ENCODE measurements around the gene UQCC2.

Gene UQCC2

DNA sequence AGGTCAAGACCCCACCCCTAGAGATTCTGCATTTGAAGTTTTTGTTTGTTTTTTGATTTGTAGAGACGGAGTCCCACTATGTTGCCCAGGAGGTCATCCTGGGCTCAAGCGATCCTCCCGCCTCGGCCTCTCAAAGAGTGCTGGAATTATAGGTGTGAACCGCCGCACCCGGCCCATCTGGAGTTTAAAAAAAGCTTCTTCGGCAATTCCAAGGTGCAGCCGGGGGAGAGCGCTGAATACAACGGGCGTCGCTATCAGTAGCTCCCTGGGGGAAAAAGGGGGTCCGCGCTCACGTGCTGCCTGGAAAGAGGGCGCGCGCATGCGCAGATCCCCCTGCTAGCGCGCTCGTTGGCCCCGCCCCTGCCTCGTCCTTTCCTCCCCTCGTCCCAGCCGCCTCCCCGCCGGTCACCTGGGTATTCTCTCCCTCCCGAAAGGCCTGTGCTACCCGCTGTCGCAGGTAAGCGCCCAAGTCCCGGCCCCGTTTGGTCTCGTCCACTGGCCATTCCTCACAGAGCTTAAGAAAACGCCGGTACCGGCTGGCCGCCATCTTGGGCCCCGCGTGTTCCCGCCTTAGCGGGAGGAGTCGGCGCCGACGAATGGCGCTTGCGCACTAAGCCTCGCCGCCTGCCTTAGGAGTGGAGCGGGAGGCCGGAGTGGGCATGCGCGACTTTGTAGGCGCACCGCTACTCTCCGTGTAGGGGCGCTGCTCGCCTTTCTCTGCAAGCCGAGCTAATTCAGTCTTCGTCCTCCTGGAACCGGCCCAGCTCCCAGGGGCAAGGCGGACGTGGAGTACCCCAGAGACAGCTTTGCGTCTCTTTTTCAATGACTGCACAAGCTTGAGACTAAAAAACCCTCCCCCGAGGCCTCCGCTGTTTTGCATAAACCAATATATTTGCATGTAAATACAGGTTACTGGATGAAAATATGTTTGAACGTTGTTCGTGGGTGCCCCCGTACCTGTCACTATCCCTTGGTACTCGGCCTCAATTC, at the start of gene UQCC2:
UQCC2 (minus strand) TSS at position 561 of the 990 bp plus-strand sequence; CDS start at position 547, 14 bp downstream.
- DNase-seq (ENCODE audit: low read depth, low spot score), result peak; percentile 95

DNA sequence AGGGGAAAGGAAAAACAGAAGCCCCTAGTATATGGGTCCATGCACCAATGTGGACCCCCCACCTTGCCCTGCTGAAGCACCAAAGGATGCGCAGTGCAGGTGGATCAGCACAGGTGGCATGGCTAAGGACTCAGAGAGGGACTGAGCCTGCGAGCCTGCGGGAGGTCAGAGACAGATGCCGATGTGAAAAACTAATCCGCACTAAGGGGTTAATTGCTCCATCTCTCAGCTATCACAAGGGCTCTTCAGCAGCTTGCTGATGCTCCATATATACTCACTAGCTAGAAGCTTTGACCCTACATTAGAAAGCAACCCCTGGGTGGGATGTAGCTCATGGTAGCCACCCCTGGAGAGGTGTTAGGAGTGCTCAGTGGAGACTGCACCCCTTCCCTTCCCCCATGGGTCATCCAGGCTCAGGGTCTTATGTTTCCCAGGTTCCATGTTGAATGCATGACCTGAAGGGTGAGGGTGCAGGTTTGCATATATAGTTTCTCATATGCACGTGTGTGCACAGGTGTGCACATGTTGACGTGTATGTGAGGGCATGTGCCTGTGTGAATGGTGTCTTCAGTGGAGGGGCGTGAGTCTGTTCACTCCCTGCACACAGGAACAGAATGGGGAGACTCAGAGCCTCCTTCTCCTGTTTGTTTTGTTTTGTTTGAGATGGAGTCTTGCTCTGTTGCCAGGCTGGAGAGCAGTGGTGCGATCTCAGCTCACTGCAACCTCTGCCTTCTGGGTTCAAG, 48.6 kb upstream of the UQCC2 start:
- DNase-seq (ENCODE audit: low read depth, low spot score), result no peak

DNA sequence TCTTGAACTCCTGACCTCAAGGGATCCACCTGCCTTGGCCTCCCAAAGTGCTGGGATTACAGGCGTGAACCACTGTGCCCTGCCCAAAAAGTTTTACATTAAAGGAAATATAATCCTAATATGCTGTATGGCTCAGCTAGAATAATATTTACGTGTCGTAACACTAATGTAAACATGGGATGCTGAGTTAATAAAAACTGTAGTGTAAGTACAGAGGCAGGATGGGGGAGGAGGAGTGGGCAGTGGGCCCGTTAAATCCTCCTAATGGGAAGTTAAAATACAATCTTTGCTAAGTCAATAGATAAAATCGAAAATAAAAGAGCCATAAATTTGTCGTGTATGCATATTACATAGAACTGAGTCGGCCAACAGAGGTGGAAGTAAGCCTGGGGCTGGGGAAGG, 47.3 kb upstream of the UQCC2 start:
- no peak for DNase-seq (ENCODE audit: low read depth, low spot score)

DNA sequence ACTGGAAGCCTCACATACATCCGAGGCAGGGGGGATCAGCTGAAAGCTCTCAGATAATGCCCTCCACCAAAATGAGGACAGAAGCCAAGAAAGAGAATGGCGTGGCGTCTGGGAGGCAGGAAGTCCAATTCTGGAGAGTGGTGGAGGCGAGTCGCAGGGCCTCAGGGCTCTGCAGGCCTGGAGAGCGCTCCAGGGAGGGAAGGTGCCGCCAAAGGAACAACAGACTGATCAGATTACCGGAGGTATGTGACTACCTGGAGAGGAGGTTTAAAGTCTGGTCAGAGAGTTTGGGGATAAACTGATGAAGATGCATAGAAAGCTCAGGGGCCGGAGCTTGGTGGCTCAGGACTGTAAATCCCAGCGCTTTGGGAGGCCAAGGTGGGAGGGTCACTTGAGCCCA, 46.4 kb upstream of the UQCC2 start:
- DNase-seq (ENCODE audit: low read depth, low spot score), result no peak

DNA sequence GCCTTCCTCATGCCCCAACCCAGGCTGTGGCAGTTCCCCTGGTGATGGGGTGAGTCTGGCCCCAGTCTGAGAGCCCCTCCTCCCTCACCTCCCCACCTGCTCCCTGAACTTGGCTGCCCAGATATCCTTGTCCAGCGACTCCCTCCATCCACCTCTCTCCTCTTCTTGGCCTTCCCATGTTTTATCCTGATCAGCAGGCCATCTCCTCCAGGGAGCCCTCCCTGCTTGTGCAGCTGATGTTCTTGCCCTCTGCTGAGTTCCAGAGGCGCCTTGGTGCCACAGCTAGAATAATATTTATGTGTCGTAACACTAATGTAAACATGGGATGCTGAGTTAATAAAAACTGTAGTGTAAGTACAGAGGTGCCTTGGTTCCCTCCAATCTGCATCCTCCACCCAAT, 45.6 kb upstream of the UQCC2 start:
- DNase-seq (ENCODE audit: low read depth, low spot score), result no peak

DNA sequence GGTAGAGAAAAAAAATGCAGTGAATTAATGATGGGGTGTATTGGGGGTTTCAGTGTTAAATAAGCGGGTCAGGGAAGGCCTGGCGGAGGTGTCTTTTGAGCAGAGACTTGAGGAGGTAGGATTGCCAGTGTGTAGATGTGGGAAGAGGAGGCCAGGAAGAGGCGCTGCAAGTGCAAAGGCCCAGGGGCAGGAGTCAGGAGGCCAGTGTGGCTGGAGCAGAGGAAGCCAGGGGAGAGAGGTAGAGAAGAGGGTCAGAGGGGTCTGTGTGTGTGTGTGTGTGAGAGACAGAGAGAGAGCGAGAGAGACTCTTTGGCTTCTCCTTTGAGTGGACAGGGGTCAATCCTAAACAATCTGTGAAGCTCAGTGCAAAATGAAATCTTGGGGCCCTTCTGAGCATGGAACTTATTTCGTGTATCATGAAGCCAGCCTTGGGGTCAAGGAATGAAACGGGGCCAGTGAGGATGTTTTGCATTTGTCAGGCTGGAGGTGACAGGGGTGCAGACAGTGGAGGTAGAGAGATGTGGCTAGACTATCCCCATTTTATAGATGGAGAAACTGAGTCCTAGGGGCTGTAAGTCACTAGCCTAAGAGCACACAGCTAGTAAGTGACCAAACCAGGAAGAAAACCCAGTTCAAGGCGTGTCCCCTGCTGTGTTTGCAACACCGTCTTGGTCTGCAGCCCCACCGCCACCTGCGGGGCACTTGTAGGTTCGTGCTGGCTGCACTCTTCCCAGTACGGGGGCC, 44.9 kb upstream of the UQCC2 start:
- no peak for DNase-seq (ENCODE audit: low read depth, low spot score)

DNA sequence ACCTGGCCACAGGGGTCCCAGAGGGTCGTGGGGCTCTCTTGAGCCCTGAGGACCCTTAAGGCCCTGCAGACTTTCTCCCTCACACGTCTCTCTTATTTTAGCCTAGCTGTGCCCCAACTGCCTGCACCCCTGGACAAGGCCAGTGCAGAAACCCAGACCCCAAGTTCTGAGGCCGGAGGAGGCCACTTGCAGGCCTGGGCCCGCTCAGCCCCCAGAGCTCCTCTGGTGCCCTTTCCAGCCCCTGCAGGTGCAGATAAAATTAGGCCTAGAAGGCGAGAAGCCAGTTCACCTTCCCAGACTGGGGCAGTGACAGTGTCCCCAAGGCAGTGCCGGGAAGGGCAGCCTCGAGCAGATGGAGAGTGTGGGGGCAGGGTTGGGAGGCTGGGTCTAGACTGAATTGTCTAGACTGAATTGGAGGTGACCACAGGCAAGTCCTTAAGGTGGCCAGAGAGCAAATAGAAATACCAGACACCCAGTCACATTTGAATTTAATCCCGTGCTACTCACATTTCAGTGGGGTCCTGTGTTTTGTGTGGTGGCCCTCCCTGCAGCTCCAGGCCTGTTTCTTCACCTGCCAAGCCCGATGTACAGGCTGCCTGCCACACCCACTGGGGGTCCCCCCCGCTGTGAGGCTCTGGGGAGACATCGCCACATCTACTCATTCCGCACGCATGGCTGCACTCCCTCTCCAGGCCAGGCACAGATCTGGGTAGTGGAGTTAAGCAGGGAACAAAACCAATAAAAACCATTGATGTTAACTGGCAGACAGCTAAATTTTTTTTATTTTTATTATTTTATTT, 43.8 kb upstream of the UQCC2 start:
- DNase-seq (ENCODE audit: low read depth, low spot score), result no peak

DNA sequence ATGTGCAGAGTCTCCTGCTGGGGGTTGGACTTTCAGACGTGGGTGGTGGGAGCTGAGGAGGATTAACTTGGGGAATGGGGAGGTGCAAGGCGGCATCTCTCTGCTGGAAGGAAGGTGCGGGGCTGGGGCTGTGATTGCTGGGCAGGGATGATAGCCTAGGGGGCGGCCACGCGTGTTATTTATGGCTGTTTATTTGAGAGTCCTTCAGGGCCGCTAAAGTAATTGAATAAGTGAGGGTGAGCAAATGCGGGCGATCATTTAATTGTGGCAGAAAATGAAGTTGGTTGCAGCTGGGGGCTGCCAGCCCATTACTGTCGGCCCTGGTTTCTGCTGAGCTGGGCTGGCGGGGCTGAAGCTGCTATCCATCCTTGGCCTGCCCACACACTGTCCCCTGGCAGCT, 42.7 kb upstream of the UQCC2 start:
- DNase-seq (ENCODE audit: low read depth, low spot score), result no peak

DNA sequence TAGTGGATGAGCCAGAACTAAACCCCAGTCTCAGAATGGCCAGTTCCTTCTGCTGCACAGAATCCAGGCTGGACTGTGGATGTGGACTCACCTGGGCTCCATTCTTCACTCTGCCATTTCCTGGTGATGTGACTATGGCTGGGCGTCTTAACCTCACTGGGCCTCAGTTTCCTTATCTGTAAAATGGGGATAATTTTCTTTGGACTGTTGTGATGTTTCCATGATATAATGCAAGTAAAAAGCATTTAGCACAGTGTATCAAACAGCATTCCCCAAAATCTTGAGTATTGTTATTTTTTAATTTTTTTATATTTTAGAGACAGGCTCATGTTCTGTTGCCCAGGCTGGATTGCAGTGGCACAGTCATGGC, 41.1 kb upstream of the UQCC2 start:
- no peak for DNase-seq (ENCODE audit: low read depth, low spot score)

DNA sequence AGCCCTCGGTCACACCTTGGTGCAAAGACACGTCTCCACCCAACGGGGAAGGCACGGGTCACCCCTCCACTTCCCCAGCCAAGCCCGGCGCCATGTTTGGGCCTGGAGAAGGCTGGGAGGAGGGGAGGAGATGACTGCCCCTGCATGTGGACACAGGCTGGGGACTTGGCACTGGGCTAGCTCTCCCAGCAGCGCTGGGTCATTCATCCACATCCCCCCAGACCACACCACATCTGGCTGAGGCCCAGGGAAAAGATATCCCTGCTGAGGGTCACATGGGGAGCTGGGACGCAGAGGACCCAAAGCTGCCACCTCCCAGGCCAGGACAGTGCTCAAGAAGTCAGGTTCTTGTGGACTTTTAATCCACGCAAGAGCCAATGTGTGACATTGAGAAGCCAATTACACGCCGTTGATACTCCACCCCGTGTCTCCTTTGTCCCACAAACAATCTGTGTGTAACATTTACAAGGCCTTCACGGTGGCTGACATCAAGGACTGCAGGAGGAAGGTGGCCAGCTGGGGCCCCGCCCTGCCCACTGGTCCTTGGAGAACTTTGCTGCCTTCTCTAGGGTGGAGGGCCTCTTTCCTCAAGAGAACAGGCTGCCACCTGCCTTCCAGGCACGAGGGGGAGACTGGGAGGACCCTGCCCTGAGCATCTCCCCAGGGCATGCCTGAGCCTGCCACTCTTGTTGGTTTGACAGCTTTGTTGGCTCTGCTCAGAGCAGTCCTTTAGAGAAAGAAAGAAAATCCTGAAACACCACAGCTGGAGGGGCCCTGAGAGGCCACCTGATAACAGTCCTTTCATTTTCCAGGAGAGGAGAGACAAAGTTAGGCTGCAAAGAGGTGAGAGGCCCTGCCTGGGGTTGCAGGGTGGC, 40.5 kb upstream of the UQCC2 start:
- DNase-seq (ENCODE audit: low read depth, low spot score), result no peak

DNA sequence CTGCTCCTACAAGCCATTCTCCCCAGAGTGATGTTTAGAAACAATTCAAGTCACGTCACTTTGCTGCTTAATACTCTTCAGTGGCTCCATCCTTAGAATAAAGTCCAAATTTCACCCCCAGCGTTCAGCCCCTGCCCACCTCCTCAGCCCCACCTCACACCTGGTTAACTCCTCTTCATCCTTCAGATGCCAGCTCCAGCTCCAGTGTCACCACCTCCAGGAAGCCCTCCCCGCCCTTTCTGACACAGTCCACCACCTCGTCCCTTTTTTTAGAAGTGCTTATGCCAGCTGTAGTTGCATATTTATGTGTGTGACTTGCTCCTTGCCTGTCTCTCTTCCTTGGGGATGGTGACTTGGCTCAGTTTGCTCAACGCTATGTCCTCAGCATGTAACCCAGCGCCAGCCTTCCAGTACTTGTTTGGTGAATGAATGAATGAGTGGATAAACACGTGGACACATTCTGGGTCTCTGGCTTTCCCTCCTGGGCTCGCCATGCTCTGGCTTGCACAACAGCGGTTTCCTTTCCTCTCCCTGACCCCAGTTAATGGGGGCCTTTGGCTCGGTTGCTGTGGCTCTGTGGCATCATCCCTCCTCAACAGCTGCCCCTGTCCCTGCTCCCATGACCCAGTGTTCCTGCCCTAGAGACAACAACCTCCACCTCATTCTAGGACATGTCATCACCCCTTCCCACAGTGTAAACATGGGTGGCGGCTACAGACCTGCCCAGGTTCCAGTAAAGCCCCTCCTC, 38.9 kb upstream of the UQCC2 start:
- no peak for DNase-seq (ENCODE audit: low read depth, low spot score)

DNA sequence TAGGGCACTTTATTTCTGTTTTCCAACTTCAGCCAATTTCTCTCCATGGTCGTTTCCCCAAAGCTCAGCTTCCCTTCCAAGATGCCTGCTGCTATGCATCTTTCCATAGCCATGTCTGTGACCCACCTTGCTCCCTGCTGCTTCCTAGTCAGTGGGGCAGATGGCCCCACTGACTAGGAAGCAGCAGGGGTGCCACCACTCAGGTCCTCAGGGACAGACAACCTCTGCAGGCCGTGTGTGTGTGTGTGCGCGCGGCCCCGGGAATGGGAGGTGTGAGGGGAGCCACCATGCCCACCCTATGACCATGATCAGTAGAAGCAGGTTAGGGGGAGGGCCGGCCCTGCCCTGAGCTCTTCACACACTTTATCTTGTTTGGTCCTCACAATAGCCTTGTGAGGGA, 37.9 kb upstream of the UQCC2 start:
- no peak for DNase-seq (ENCODE audit: low read depth, low spot score)

DNA sequence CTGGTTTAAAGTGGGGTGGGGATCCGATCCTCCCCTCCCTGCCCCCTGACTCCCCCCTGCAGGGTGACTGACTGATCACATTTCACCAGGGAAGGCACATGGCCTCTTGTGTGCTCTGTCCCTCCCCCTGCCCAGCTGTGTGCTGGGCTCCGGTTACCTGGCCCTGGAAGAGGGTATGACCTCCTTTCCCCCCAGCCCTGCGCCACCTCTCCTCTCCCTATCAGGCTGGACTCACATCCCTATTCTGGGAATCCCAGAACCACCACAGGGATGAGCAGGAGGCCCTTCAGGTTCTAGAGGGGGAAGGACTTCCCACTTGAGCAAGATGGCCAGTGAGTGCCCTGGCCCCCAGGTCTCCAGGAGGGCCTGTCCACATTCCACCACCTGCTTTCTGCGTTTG, 37.3 kb upstream of the UQCC2 start:
- DNase-seq (ENCODE audit: low read depth, low spot score), result no peak

DNA sequence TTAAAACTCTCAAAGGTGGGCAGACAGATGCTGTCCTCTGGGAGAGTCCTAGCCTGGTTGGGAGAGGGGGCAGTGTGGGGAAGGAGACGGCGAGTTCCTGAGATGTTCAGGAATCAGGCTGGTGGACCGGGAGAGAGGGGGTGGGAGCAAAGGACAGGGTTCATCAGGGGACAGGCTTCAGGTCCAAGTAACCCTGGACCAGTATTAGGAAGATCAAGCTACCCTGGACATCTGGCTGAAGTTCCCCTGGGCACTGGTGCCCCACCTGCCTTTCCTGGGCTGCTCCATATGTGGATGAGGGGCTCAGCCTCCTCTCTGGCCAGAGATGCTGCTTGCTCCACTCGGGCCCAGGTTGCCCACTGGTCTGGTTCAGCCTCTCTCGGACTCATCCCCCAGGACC, 36.3 kb upstream of the UQCC2 start:
- no peak for DNase-seq (ENCODE audit: low read depth, low spot score)

DNA sequence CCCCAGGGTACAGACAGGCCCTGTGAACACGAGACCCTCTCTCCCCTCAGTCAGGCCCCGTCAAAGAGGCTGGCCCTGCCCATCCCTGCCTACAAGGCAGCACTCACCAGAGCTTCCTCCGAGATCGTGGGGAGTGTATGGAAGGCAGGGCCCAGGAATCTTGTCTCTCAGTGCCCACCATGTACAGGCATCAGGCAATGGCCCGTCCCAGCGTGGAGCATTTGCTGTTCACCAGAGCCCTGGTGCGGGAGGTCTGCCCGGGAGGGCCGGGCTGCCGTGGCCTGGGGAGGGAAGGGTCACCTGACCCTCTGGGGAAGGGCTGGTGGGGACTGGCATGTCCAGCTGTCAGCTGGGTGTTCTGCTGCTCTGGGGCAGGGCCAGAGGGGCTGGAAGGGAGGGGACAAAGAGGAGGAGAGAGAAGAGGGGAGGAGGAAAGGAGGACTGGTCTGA, 35.2 kb upstream of the UQCC2 start, which contains the start of gene IP6K3:
IP6K3 (minus strand) TSS at position 255 of the 450 bp plus-strand sequence. CDS start 11,429 bp downstream, outside the sequence.
- no peak for DNase-seq (ENCODE audit: low read depth, low spot score)

DNA sequence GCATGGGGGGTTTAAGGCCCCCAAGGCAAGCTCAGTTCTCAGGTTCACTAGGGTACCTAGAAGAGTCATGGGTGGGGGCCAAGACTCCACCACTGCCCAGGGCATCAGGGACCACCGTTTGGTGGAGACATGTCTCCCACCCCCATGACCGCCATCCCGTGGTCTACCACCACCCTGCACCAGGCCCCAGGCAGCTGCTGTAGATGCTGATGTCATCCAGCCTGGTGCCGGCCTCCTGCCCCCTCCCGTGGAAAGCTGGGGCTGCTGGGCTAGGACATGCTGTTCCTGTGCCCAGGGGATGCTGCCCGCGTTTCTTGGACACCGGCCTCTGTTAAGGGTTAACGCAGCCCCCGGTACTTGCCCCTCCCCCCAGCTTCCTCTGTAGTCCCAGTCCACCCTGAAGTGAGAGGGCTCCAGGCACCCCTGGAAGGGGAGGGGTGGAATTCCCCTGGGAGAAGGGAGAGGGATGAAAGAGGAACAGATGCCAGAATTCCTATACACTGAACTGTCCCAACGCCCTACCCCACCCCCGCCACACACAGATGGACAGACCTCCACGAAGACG, 34.6 kb upstream of the UQCC2 start:
- DNase-seq (ENCODE audit: low read depth, low spot score), result no peak

DNA sequence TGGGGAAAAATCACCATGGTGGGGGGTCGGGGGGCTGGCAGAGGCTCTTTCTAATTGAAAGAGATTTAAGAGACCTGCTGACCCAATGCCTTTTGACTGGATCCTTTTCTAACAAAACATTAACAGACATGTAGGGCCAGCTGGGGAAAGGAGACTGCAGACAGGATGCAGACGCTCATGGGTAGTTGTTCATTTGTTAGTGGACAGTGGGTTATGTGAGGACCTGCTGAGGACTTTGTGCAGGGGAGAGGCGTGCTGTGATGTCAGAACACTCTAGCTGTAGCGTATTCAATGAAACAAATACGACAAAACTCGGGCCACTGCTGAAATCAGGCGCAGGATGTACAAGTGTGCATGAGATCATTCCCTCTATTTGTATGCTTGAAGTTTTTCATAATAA, 34.0 kb upstream of the UQCC2 start:
- DNase-seq (ENCODE audit: low read depth, low spot score), result no peak

DNA sequence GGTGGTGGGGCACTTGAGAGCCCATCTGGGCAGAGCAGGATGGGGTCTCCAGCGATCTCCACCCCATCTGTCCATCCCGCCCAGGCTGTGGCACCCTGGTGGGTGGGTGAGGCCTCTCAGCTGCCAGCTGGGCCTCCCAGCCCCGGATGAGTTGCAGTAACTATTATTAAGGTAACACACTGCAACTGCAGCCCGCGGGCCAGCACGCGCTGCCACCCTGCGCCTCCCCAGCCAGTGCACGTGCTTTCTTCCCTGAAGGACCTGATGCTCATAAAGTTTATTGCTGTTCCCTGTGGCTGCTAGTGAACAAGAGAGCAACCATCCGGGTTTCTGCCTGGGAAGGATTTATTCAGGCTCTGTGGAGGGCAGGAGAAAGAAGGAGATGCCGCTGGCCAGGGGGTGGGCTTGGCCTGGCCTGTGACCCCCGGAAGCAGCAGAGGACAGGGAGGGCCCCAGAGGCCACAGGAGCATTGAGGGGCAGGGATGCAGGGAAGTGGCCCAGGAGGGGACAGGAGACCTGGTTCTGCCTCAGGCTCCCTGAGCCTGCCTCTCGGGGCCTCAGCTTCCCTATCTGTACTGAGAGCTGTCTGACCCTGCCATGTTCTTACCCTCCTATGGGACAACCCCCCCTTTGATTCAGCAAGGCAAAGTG, 33.5 kb upstream of the UQCC2 start:
- DNase-seq (ENCODE audit: low read depth, low spot score), result no peak
